HL-60 (cell line): Measurements from ENCODE around the gene UST.

Experiments used
- CTCF ChIP-seq: IDR thresholded peaks from one replicate; pipeline ENCODE4 v1.5.1; 2011; ENCODE audit warnings: low read length, control low read depth, inconsistent platforms; ENCODE audit not compliant: insufficient read depth
- POLR2AphosphoS5 ChIP-seq: IDR thresholded peaks from 2 replicates; pipeline ENCODE4 v1.6.1; 2012; ENCODE audit warnings: low read depth

GRCh38 chr6:148952147-148953035 is 205.6 kb downstream of the UST start:
- no peak for TF ChIP-seq CTCF
- no peak for TF ChIP-seq POLR2AphosphoS5
